HEK293 (cell line): ENCODE data around the gene KLHDC4.

Source experiments
- CTCF ChIA-PET: fragments of 350-600 bp; formaldehyde crosslinking; extraction: SDS; loops from one replicate; lab custom pipeline; 2021; ENCODE audit warnings: antibody characterized with exemption; lab: Yijun Ruan, JAX
- POLR2A ChIA-PET: fragments of 300-600 bp; formaldehyde crosslinking; extraction: SDS; loops from one replicate; lab custom pipeline; 2020; ENCODE audit warnings: antibody characterized with exemption, inconsistent platforms; lab: Yijun Ruan, JAX
- H3K27ac ChIP-seq: fragments of 200-500 bp; sonication (Bioruptor generic); 2 replicates; pipeline ENCODE4 v1.5.1; 2014; ENCODE audit warnings: low read depth, low read length, control low read depth, inconsistent platforms; ENCODE audit errors: extremely low read depth
- H3K36me3 ChIP-seq, 2 experiments: fragments of 200-500 bp in 1 of 2; sonication (Bioruptor generic) in 1 of 2; 1 replicate in 1 of 2; 2 replicates in 1 of 2; pipeline ENCODE4 v1.5.1; 2014 to 2017; ENCODE audit warnings: inconsistent platforms in 2 of 2, low read length in 2 of 2; ENCODE audit not compliant: control insufficient read depth in 2 of 2, insufficient read depth in 1 of 2
- H3K4me1 ChIP-seq: fragments of 200-500 bp; sonication (Bioruptor generic); 2 replicates; pipeline ENCODE4 v1.5.1; 2014; ENCODE audit warnings: mild to moderate bottlenecking, low read length, inconsistent platforms; ENCODE audit not compliant: control insufficient read depth, insufficient read depth
- H3K4me3 ChIP-seq: 2 replicates; pipeline ENCODE4 v1.5.1; 2011; ENCODE audit warnings: low read depth, mild to moderate bottlenecking, control low read depth, low read length, moderate library complexity
- H3K9me3 ChIP-seq: fragments of 200-500 bp; sonication (Bioruptor generic); 2 replicates; pipeline ENCODE4 v1.5.1; 2014; ENCODE audit warnings: low read depth, low read length, inconsistent platforms; ENCODE audit not compliant: control insufficient read depth, insufficient read depth
- AEBP2 ChIP-seq: fragments of 450-650 bp; formaldehyde crosslinking; IDR thresholded peaks from 2 replicates; pipeline ENCODE4 v1.5.1; 2016; ENCODE audit warnings: missing biosample characterization, missing genetic modification characterization, borderline replicate concordance
- EGR2 ChIP-seq: fragments of 450-650 bp; formaldehyde crosslinking; IDR thresholded peaks from 2 replicates; pipeline ENCODE4 v1.5.1; 2016; ENCODE audit warnings: low read depth, missing biosample characterization, missing genetic modification characterization
- GLIS2 ChIP-seq: fragments of 450-650 bp; formaldehyde crosslinking; IDR thresholded peaks from 2 replicates; pipeline ENCODE4 v1.5.1; 2016; ENCODE audit warnings: missing biosample characterization, missing genetic modification characterization
- KLF1 ChIP-seq: fragments of 450-650 bp; formaldehyde crosslinking; IDR thresholded peaks from 2 replicates; pipeline ENCODE4 v1.5.1; 2016; ENCODE audit warnings: missing biosample characterization, missing genetic modification characterization
- SP3 ChIP-seq: fragments of 450-650 bp; formaldehyde crosslinking; IDR thresholded peaks from 2 replicates; pipeline ENCODE4 v1.5.1; 2016; ENCODE audit warnings: missing biosample characterization, missing genetic modification characterization
- ZIC2 ChIP-seq: fragments of 450-650 bp; formaldehyde crosslinking; IDR thresholded peaks from 2 replicates; pipeline ENCODE4 v1.5.1; 2016; ENCODE audit warnings: missing biosample characterization, missing genetic modification characterization
- ZNF121 ChIP-seq: fragments of 450-650 bp; formaldehyde crosslinking; IDR thresholded peaks from 2 replicates; pipeline ENCODE4 v1.5.1; 2016; ENCODE audit warnings: missing biosample characterization, missing genetic modification characterization
- ZNF148 ChIP-seq: fragments of 450-650 bp; formaldehyde crosslinking; IDR thresholded peaks from 2 replicates; pipeline ENCODE4 v1.5.0; 2017; ENCODE audit warnings: missing biosample characterization, missing genetic modification characterization, borderline replicate concordance
- ZNF169 ChIP-seq: fragments of 450-650 bp; formaldehyde crosslinking; IDR thresholded peaks from 2 replicates; pipeline ENCODE4 v1.5.1; 2016; ENCODE audit warnings: missing biosample characterization, missing genetic modification characterization
- ZNF416 ChIP-seq: fragments of 450-650 bp; formaldehyde crosslinking; IDR thresholded peaks from 2 replicates; pipeline ENCODE4 v1.5.1; 2016; ENCODE audit warnings: missing biosample characterization, missing genetic modification characterization
- ZNF670 ChIP-seq: fragments of 450-650 bp; formaldehyde crosslinking; IDR thresholded peaks from 2 replicates; pipeline ENCODE4 v1.5.1; 2016; ENCODE audit warnings: missing biosample characterization, missing genetic modification characterization, low read depth
- ZNF677 ChIP-seq: fragments of 450-650 bp; IDR thresholded peaks from 2 replicates; pipeline ENCODE4 v1.5.0; 2018; ENCODE audit warnings: missing biosample characterization, mild to moderate bottlenecking, missing genetic modification characterization, moderate library complexity
- ZNF830 ChIP-seq: fragments of 450-650 bp; IDR thresholded peaks from 2 replicates; pipeline ENCODE4 v1.5.0; 2018; ENCODE audit warnings: missing biosample characterization, missing genetic modification characterization, low read depth, mild to moderate bottlenecking, moderate library complexity
- ZXDB ChIP-seq: fragments of 450-650 bp; formaldehyde crosslinking; IDR thresholded peaks from 2 replicates; pipeline ENCODE4 v1.5.1; 2016; ENCODE audit warnings: missing biosample characterization, missing genetic modification characterization
- TF ChIP-seq, protein P1 (sequence below): fragments of 450-650 bp; formaldehyde crosslinking; IDR thresholded peaks from 2 replicates; pipeline ENCODE4 v1.5.1; 2016; ENCODE audit warnings: missing biosample characterization, missing genetic modification characterization
- TF ChIP-seq, protein P2 (sequence below): fragments of 450-650 bp; formaldehyde crosslinking; IDR thresholded peaks from 2 replicates; pipeline ENCODE4 v1.5.1; 2016; ENCODE audit warnings: missing biosample characterization, missing genetic modification characterization, borderline replicate concordance

KLHDC4 gene

GRCh38 chr16:87736008-87736382 is 29.8 kb downstream of the KLHDC4 start:
- H3K4me1 ChIP-seq = no peaks in the 10 kb centered on the region
- H3K4me3 ChIP-seq = no peak overlapping the region
- peaks cover 3 to 50% of the 10 kb centered on the region in 2 experiments; a peak in 2 of 3 replicates for H3K36me3 ChIP-seq
- ChIA-PET CTCF (no interaction called here), POLR2A (no interaction called here)
- no peak overlapping the region for H3K27ac ChIP-seq
- no peaks in the 10 kb centered on the region for H3K9me3 ChIP-seq
- TF ChIP-seq AEBP2 (tag by site-specific recombination) (no peak), ZNF121 (peak; percentile 65; the same call in 1 of the 2 replicates)

DNA sequence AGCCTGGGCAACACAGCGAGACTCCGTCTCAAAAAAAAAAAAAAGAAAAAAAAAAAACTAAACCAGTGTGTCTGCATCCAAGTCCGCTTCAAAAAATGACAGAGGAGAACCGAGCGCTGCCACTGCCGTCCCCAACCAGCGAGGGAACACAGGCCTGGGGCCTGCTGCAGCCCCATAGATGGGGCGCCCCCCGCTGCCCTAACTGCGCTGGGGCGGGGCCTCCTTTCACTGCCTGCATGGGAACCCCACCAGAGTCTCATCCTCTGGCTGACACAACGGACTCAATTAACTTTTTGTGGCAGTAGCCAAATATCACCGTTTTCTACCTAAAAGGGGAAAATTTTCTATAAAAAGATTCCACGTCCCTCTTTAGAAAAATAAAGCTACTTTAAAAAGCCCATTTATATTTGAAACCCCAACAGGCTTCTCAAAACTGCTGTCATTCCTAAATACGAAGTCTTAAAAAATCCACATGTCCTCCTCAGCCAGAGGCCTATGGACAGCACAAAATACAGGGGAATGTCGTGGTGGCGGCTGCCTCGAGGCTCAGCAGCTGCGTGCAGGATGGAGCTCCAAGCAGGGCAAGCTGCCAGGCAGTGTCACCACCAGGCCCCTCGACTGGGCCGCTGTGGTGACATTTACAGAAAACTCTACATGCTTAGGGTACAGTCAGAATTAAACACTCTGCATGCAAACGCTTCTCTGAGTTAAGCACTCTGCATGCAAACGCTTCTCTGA is 30.3 kb downstream of the KLHDC4 start:
- H3K4me3 ChIP-seq = no peak overlapping the region
- peaks cover 3 to 47% of the 10 kb centered on the region in 2 experiments; a peak in 2 of 3 replicates for H3K36me3 ChIP-seq
- ChIA-PET POLR2A (no interaction called here), CTCF (no interaction called here)
- no peak overlapping the region for H3K27ac ChIP-seq
- H3K4me1 ChIP-seq = no peaks in the 10 kb centered on the region
- TF ChIP-seq, protein P1, sequence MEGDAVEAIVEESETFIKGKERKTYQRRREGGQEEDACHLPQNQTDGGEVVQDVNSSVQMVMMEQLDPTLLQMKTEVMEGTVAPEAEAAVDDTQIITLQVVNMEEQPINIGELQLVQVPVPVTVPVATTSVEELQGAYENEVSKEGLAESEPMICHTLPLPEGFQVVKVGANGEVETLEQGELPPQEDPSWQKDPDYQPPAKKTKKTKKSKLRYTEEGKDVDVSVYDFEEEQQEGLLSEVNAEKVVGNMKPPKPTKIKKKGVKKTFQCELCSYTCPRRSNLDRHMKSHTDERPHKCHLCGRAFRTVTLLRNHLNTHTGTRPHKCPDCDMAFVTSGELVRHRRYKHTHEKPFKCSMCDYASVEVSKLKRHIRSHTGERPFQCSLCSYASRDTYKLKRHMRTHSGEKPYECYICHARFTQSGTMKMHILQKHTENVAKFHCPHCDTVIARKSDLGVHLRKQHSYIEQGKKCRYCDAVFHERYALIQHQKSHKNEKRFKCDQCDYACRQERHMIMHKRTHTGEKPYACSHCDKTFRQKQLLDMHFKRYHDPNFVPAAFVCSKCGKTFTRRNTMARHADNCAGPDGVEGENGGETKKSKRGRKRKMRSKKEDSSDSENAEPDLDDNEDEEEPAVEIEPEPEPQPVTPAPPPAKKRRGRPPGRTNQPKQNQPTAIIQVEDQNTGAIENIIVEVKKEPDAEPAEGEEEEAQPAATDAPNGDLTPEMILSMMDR (tag by site-specific recombination) = 0 out of 2 replicates have a peak, but pooled peaks have one; percentile 12
- TF ChIP-seq ZXDB (tag by site-specific recombination) = no peak
- no peak for TF ChIP-seq ZNF416 (tag by site-specific recombination)
- no peaks in the 10 kb centered on the region for H3K9me3 ChIP-seq

DNA sequence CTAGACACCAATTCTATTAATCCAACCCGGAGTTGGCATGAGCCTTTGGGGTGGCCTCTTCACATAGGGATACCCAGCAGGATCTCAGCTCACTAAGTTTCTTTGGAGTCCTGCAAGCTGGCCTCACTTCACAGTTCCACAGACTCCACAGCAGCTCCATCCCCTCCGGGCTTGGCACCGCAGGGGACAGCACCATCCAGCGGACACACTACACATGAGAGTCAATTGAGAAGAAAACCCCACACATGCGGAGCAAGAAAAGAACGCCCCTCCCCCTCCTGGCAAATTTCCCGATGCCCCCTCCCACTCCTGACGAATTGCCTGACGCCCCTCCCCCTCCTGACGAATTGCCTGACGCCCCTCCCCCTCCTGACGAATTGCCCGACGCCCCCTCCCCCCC is 31.1 kb downstream of the KLHDC4 start:
- ChIA-PET CTCF (interaction anchor here (1.9 kb wide), 1 partner anchor 34 kb away, joined by 5 read pairs; no protein-coding TSS in a partner anchor), POLR2A (no interaction called here)
- Histone ChIP-seq H3K4me3 (no peak overlapping the region), H3K9me3 (no peaks in the 10 kb centered on the region), H3K4me1 (no peaks in the 10 kb centered on the region), H3K36me3 (peaks cover 3 to 45% of the 10 kb centered on the region in 2 experiments; a peak in 2 of 3 replicates), H3K27ac (no peak overlapping the region)
- peak; percentile 86 for TF ChIP-seq ZIC2 (tag by site-specific recombination)
- no peak for TF ChIP-seq ZNF830

DNA sequence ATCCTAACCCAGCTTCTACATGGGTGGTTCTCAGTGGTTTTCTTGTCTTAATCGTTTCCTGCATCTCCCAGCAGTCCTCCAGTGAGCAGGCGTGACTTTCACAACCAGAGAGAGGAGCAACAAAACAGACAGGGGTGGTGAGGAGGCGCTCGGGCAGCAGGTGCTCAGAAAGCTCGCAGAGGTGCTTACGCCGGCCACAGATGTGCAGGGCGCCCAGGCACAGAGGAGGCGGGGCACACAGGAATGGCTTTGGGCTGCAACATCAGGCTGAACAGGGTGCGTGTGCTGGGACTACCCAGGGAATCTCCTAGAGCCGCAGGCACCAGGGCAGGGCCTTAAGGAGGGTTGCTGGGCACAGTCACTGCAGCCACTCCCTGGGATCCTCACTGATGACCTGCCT is 32.6 kb downstream of the KLHDC4 start:
- Histone ChIP-seq H3K9me3 (no peaks in the 10 kb centered on the region), H3K4me1 (no peaks in the 10 kb centered on the region), H3K27ac (no peak overlapping the region), H3K36me3 (peaks cover 6 to 46% of the 10 kb centered on the region in 2 experiments; a peak in 2 of 3 replicates), H3K4me3 (no peak overlapping the region)
- ChIA-PET POLR2A (interaction anchor here (1.2 kb wide), 1 partner anchor 23 kb away, joined by 3 read pairs; no protein-coding TSS in a partner anchor), CTCF (interaction anchor here (1.9 kb wide), 1 partner anchor 36 kb away, joined by 5 read pairs; no protein-coding TSS in a partner anchor)
- TF ChIP-seq ZNF670 (no peak), EGR2 (tag by site-specific recombination) (no peak), SP3 (tag by site-specific recombination) (no peak), ZNF169 (tag by site-specific recombination) (no peak), ZNF148 (no peak), KLF1 (tag by site-specific recombination) (no peak), ZNF677 (tag by site-specific recombination) (no peak), GLIS2 (tag by site-specific recombination) (no peak)
- TF ChIP-seq, protein P2, sequence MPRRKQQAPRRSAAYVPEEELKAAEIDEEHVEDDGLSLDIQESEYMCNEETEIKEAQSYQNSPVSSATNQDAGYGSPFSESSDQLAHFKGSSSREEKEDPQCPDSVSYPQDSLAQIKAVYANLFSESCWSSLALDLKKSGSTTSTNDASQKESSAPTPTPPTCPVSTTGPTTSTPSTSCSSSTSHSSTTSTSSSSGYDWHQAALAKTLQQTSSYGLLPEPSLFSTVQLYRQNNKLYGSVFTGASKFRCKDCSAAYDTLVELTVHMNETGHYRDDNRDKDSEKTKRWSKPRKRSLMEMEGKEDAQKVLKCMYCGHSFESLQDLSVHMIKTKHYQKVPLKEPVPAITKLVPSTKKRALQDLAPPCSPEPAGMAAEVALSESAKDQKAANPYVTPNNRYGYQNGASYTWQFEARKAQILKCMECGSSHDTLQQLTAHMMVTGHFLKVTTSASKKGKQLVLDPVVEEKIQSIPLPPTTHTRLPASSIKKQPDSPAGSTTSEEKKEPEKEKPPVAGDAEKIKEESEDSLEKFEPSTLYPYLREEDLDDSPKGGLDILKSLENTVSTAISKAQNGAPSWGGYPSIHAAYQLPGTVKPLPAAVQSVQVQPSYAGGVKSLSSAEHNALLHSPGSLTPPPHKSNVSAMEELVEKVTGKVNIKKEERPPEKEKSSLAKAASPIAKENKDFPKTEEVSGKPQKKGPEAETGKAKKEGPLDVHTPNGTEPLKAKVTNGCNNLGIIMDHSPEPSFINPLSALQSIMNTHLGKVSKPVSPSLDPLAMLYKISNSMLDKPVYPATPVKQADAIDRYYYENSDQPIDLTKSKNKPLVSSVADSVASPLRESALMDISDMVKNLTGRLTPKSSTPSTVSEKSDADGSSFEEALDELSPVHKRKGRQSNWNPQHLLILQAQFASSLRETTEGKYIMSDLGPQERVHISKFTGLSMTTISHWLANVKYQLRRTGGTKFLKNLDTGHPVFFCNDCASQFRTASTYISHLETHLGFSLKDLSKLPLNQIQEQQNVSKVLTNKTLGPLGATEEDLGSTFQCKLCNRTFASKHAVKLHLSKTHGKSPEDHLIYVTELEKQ (tag by site-specific recombination) = no peak
